Measurements from ENCODE around the gene EGFR.

The EGFR gene

DNA sequence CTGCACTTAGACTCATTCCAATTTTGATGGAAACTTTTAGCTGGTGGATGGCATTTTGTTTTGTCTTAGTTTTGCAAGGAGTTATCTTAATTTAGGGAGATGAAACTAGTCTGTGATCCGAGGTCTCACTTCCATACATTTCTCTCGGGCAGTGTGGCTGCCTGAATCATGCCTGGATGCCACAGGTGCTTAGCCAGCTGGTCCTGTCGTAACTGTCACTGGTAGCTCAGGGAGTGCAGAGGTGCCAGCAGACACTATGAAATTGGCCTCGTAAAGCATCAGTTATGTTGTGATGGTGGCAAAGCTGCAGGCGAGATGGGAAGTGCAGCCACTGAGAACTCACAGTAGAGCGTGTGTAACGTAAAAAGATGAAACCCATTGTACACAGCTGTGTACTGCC, 74.9 kb downstream of the EGFR start:
- Histone ChIP-seq H4K20me1 (ENCODE audit: insufficient read depth, low read length, poor library complexity, severe bottlenecking) (no peaks in the 10 kb centered on the region), H2AFZ (ENCODE audit: low read length) (no peak overlapping the region), H3K4me2 (ENCODE audit: low read depth, low read length, poor library complexity, severe bottlenecking) (no peak overlapping the region), H3K4me1 (ENCODE audit: insufficient read depth, low read length, poor library complexity, severe bottlenecking) (no peaks in the 10 kb centered on the region), H3K36me3 (ENCODE audit: insufficient read depth, low read length) (no peaks in the 10 kb centered on the region), H3K4me3 (ENCODE audit: low read length, poor library complexity, severe bottlenecking) (no peak overlapping the region), H3K9ac (ENCODE audit: low read depth, low read length, poor library complexity, severe bottlenecking) (no peak overlapping the region), H3K9me2 (replicated peaks; ENCODE audit: low read depth, low read length) (no peaks in the 10 kb centered on the region), H3F3A (ENCODE audit: low read depth) (no peaks in the 10 kb centered on the region), H3K79me2 (ENCODE audit: insufficient read depth, low read length) (no peaks in the 10 kb centered on the region), H3K9me3 (ENCODE audit: insufficient read depth, low read depth, low read length) (no peaks in the 10 kb centered on the region; the same call in 1 of the 2 replicates), H3K27me3 (ENCODE audit: insufficient read depth, low read length, poor library complexity, severe bottlenecking) (no peaks in the 10 kb centered on the region)
- no peak for TF ChIP-seq EZH2phosphoT487 (IDR thresholded peaks at IDR 0.05; ENCODE audit: borderline replicate concordance)
- TF ChIP-seq, protein P1, sequence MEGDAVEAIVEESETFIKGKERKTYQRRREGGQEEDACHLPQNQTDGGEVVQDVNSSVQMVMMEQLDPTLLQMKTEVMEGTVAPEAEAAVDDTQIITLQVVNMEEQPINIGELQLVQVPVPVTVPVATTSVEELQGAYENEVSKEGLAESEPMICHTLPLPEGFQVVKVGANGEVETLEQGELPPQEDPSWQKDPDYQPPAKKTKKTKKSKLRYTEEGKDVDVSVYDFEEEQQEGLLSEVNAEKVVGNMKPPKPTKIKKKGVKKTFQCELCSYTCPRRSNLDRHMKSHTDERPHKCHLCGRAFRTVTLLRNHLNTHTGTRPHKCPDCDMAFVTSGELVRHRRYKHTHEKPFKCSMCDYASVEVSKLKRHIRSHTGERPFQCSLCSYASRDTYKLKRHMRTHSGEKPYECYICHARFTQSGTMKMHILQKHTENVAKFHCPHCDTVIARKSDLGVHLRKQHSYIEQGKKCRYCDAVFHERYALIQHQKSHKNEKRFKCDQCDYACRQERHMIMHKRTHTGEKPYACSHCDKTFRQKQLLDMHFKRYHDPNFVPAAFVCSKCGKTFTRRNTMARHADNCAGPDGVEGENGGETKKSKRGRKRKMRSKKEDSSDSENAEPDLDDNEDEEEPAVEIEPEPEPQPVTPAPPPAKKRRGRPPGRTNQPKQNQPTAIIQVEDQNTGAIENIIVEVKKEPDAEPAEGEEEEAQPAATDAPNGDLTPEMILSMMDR (conservative IDR thresholded peaks at IDR 0.05; ENCODE audit: low read length), result no peak

DNA sequence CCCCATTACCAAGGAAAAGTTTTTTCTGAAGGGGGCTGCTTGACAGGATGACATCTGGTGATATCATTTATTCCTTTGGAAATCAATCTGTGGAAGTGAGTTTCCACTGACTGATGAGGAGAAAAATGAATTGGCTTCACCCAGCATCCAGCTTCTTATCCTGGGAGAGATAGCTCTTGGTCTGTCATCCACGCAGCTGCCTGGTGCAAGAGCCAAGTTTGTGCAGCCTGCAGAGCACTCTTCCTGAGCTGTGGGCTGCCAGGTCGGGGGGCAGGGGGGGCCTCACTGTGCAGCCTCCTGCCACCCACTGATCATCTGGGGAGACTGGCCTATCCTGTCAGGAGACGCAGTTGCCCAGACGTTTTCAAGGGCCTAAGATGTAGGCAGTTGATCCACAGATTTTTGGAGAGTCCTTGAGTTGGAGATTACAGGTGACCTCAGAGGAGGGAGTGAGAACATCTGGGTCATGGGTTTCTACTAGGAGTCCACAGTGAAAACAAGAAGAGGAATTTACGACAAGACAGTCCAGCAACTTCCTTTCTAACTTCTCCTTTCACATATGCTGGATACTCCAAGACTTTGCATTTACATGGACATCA, 75.4 kb downstream of the EGFR start:
- H2AFZ ChIP-seq (ENCODE audit: low read length), result no peak overlapping the region
- H3K9me2 ChIP-seq (replicated peaks; ENCODE audit: low read depth, low read length), result no peaks in the 10 kb centered on the region
- H3K4me3 ChIP-seq (ENCODE audit: low read length, poor library complexity, severe bottlenecking), result no peak overlapping the region
- no peaks in the 10 kb centered on the region for H4K20me1 ChIP-seq (ENCODE audit: insufficient read depth, low read length, poor library complexity, severe bottlenecking)
- H3K4me2 ChIP-seq (ENCODE audit: low read depth, low read length, poor library complexity, severe bottlenecking), result no peak overlapping the region
- no peak overlapping the region for H3K9ac ChIP-seq (ENCODE audit: low read depth, low read length, poor library complexity, severe bottlenecking)
- no peaks in the 10 kb centered on the region for H3K36me3 ChIP-seq (ENCODE audit: insufficient read depth, low read length)
- TF ChIP-seq, protein P1 (conservative IDR thresholded peaks at IDR 0.05; ENCODE audit: low read length), result no peak
- no peak for TF ChIP-seq EZH2phosphoT487 (IDR thresholded peaks at IDR 0.05; ENCODE audit: borderline replicate concordance)
- H3F3A ChIP-seq (ENCODE audit: low read depth), result no peaks in the 10 kb centered on the region
- no peaks in the 10 kb centered on the region; the same call in 1 of the 2 replicates for H3K9me3 ChIP-seq (ENCODE audit: insufficient read depth, low read depth, low read length)
- no peaks in the 10 kb centered on the region for H3K27me3 ChIP-seq (ENCODE audit: insufficient read depth, low read length, poor library complexity, severe bottlenecking)
- H3K4me1 ChIP-seq (ENCODE audit: insufficient read depth, low read length, poor library complexity, severe bottlenecking), result no peaks in the 10 kb centered on the region
- H3K79me2 ChIP-seq (ENCODE audit: insufficient read depth, low read length), result no peaks in the 10 kb centered on the region

DNA sequence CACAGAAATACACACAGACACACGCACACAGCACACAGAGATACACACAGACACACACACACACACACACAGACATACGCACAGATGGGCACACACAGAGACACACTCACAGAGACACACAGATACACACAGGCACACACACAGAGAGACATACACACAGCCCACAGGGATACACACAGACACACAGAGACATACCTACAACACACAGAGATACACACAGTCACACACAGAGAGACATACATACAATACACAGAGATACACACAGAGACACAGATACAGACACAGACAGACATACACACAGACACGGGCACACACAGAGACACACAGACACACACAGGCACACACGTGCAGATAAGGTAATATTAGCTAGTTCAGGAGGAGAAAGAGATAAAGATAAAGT, 76.9 kb downstream of the EGFR start:
- no peaks in the 10 kb centered on the region for H3K4me1 ChIP-seq (ENCODE audit: insufficient read depth, low read length, poor library complexity, severe bottlenecking)
- no peak overlapping the region for H3K4me2 ChIP-seq (ENCODE audit: low read depth, low read length, poor library complexity, severe bottlenecking)
- no peaks in the 10 kb centered on the region for H3K9me2 ChIP-seq (replicated peaks; ENCODE audit: low read depth, low read length)
- no peak overlapping the region for H3K9ac ChIP-seq (ENCODE audit: low read depth, low read length, poor library complexity, severe bottlenecking)
- no peak for TF ChIP-seq EZH2phosphoT487 (IDR thresholded peaks at IDR 0.05; ENCODE audit: borderline replicate concordance)
- TF ChIP-seq, protein P1 (conservative IDR thresholded peaks at IDR 0.05; ENCODE audit: low read length), result no peak
- H3F3A ChIP-seq (ENCODE audit: low read depth), result no peaks in the 10 kb centered on the region
- H2AFZ ChIP-seq (ENCODE audit: low read length), result no peak overlapping the region
- H3K27me3 ChIP-seq (ENCODE audit: insufficient read depth, low read length, poor library complexity, severe bottlenecking), result no peaks in the 10 kb centered on the region
- H4K20me1 ChIP-seq (ENCODE audit: insufficient read depth, low read length, poor library complexity, severe bottlenecking), result no peaks in the 10 kb centered on the region
- no peaks in the 10 kb centered on the region for H3K79me2 ChIP-seq (ENCODE audit: insufficient read depth, low read length)
- H3K9me3 ChIP-seq (ENCODE audit: insufficient read depth, low read depth, low read length), result no peaks in the 10 kb centered on the region; the same call in 1 of the 2 replicates
- H3K4me3 ChIP-seq (ENCODE audit: low read length, poor library complexity, severe bottlenecking), result no peak overlapping the region
- H3K36me3 ChIP-seq (ENCODE audit: insufficient read depth, low read length), result no peaks in the 10 kb centered on the region

Data from Loucy (cell line).